NB4 (cell line): ENCODE measurements around the gene RAD17.
"Not testable (repeated sequence)": the region's sequence is repeated elsewhere in the genome, so short reads cannot be mapped to it uniquely, and the experiment has no call there.

Source experiments
- DNase-seq: peaks from one replicate; pipeline ENCODE4 v3.0.0; 2010; ENCODE audit warnings: low read depth
- H3K4me3 ChIP-seq: one replicate; pipeline ENCODE4 v1.5.1; 2011; ENCODE audit warnings: mild to moderate bottlenecking, low read depth, low read length, moderate library complexity
- MYC ChIP-seq: IDR thresholded peaks from 2 replicates; pipeline ENCODE4 v1.6.1; 2011; ENCODE audit warnings: low read depth, low read length
- POLR2A ChIP-seq: IDR thresholded peaks from 2 replicates; pipeline ENCODE4 v1.6.1; 2011; ENCODE audit warnings: mild to moderate bottlenecking; ENCODE audit not compliant: insufficient read length; ENCODE audit errors: extremely low read depth
- TF ChIP-seq, protein P1 (sequence below): IDR thresholded peaks from 2 replicates; pipeline ENCODE4 v1.6.1; 2011; ENCODE audit warnings: low read depth, low read length
- TF ChIP-seq, protein P2 (sequence below): IDR thresholded peaks from one replicate; pipeline ENCODE4 v1.5.1; 2012; ENCODE audit warnings: low read depth, low read length

Gene RAD17

DNA sequence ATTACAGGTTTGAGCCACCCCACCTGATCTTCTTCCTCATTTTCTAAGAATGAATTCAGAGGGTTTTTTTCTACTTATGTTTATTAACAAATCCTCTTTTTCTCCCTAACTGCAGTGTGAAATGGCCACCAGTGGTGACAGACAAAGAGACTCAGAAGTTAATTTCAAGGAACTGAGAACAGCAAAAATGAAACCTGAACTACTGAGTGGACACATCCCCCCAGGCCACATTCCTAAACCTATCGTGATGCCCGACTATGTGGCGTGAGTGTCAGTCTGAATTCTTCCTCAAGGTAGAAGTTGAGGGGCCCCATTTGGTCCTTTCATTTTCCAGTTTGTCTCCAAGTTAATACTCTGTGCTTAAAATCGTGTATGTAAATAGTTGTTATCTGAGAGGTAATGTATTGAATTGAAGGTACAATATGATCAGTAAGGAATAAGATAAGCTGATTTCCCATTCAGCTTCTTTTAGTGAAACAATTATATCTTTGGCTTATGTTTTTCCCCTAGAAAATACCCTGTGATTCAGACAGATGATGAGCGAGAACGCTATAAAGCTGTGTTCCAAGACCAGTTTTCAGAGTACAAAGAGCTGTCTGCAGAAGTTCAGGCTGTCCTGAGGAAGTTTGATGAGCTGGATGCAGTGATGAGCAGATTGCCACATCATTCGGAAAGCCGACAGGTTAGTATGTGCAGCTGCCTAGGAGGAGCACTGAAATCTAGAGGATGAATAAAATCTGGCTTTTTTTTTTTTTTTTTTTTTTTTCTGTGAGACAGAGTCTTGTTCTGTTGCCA lies 63.0 kb downstream of the RAD17 start:
- DNase-seq: no peak
- no peak overlapping the region for H3K4me3 ChIP-seq
- no peak for TF ChIP-seq MYC
- TF ChIP-seq POLR2A: no peak
- TF ChIP-seq, protein P1, sequence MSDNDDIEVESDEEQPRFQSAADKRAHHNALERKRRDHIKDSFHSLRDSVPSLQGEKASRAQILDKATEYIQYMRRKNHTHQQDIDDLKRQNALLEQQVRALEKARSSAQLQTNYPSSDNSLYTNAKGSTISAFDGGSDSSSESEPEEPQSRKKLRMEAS: no peak
- TF ChIP-seq, protein P2, sequence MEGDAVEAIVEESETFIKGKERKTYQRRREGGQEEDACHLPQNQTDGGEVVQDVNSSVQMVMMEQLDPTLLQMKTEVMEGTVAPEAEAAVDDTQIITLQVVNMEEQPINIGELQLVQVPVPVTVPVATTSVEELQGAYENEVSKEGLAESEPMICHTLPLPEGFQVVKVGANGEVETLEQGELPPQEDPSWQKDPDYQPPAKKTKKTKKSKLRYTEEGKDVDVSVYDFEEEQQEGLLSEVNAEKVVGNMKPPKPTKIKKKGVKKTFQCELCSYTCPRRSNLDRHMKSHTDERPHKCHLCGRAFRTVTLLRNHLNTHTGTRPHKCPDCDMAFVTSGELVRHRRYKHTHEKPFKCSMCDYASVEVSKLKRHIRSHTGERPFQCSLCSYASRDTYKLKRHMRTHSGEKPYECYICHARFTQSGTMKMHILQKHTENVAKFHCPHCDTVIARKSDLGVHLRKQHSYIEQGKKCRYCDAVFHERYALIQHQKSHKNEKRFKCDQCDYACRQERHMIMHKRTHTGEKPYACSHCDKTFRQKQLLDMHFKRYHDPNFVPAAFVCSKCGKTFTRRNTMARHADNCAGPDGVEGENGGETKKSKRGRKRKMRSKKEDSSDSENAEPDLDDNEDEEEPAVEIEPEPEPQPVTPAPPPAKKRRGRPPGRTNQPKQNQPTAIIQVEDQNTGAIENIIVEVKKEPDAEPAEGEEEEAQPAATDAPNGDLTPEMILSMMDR: no peak

DNA sequence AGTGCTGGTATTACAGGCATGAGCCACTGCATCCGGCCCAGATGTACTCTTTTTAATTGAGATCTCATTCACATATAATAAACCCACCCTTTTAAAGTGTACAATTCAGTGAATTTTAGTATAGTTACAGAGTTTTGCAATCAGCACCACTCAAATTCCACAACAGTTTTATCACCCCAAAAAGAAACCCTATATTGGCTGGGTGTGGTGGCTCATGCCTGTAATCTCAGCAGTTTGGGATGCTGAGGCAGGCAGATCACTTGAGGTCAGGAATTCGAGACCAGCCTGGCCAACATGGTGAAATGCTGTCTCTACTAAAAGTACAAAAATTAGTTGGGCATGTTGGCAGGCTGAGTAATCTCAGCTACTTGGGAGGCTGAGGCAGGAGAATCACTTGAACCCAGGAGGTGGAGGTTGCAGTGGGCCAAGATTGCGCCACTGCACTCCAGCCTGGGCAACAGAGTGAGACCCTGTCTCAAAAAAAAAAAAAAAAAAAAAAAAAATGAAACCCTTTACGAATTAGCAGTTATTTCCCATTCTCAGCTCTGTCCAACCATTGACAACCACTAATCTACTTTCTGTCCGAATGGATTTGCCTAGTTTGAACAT lies 65.8 kb downstream of the RAD17 start:
- DNase-seq, H3K4me3 ChIP-seq: not testable (repeated sequence)

DNA sequence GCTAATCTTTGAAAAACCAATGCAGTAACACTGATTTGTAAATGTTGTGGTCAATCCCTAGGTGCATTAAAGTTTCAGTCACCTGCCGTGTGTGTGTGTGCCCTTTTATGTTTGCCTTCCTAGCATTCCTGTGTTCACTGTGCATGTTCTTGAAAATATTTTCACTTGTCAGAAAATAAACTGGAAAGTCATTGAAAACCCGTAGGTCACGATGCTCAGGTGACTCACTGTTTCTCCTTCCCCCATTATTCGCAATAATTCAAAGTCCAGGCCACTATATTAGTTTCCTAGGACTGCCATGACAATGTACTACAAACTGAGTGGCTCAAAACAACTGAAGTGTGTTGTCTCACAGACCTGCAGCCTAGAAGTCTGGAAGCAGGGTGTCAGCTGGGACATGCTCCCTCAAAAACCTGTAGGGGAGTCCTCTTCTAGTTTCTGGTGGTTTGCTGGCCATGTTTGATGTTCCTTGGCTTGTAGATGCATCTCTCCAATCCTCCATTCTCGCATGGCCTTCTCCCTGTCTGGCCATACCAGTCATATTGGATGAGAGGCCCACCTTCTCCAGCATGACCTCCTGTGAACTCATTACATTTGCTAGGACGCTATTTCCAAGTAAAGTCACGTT lies 74.6 kb downstream of the RAD17 start:
- no peak for DNase-seq
- H3K4me3 ChIP-seq: no peak overlapping the region
- no peak for TF ChIP-seq MYC

DNA sequence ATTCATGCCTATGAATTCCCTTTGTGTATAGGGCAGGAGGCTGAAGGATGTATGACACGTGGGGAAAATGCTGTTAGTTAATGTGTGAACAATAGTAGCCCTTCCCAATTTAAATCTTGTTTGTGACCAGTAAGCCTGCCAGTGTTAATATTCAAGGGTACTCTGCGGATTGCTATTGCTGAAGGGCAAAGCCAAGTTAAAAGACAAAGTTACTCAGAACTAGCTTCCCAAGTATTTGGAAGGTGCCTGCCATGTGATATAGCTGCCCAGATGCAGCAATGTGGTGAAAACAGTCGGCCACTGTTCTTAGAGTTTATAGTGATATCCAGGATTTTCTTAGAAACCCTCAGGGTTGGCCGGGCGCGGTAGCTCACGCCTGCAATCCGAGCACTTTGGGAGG lies 79.9 kb downstream of the RAD17 start:
- H3K4me3 ChIP-seq: no peak overlapping the region
- DNase-seq: no peak
- no peak for TF ChIP-seq POLR2A
- TF ChIP-seq, protein P1: no peak
- TF ChIP-seq MYC: no peak

DNA sequence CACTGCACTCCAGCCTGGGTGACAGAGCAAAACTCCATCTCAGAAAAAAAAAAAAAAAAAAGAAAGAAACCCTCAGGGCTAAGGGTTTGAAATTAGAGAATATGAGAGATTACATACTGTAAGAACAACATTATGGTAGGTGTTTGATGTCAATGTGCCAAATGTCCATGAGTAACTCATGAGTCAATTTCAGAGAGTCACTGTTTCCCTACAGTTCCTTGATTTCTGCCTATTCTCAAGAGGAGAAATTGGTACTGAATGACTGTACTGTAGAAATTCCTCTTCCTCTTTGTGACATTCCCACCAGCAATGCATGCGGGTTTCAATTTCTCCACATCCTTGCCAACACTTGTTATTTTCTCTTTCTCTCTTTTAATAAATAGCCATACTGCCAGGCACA lies 80.5 kb downstream of the RAD17 start:
- DNase-seq: no peak
- TF ChIP-seq POLR2A: no peak
- TF ChIP-seq, protein P2: no peak
- TF ChIP-seq, protein P1: no peak
- TF ChIP-seq MYC: no peak
- no peak overlapping the region for H3K4me3 ChIP-seq

DNA sequence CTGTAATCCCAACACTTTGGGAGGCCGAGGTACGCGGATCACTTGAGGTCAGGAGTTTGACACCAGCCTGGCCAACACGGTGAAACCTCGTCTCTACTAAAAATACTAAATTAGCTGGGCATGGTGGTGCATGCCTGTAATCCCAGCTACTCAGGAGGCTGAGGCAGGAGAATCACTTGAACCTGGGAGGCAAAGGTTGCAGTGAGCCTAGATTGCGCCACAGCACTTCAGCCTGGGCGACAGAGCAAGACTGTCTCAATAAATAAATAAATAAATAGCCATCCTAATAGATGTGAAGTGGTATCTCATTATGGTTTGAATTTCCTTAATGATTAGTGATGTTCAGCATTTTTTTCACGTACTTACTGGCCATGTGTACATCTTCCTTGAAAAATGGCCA lies 80.9 kb downstream of the RAD17 start:
- H3K4me3 ChIP-seq, DNase-seq: not testable (repeated sequence)

DNA sequence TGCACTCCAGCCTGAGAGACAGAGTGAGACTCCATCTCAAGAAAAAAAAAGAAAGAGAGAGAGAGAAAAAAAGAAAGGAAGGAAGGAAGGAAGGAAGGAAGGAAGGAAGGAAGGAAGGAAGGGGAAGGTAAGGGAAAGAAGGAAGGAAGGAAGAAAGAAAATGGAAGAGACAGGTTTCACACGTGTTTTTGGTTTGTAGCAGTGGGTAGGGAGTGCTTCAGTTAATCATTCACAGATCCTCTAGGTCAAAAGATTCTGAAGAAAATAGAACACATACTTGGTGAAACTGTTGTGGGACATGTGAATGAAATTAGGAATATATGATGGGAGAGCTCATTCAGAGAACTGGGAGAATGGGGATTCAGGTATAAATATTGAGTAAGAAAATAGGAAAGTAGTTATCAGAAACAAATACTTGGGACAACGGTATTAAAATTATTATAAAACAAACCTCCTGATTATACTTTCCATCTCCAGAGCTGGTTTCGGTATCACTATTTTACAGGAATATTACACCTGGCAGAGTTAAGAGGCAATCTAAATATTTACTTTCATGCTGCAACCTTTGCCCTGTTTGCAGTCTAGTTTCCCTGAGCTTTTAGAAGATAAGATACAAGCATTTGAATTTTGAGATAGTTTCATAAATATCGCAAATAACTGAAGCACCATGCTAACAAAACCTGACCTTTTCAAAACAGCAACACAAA lies 82.5 kb downstream of the RAD17 start:
- TF ChIP-seq POLR2A (no peak), MYC (no peak)
- TF ChIP-seq, protein P1: no peak
- TF ChIP-seq, protein P2: no peak
- no peak for DNase-seq
- no peak overlapping the region for H3K4me3 ChIP-seq

DNA sequence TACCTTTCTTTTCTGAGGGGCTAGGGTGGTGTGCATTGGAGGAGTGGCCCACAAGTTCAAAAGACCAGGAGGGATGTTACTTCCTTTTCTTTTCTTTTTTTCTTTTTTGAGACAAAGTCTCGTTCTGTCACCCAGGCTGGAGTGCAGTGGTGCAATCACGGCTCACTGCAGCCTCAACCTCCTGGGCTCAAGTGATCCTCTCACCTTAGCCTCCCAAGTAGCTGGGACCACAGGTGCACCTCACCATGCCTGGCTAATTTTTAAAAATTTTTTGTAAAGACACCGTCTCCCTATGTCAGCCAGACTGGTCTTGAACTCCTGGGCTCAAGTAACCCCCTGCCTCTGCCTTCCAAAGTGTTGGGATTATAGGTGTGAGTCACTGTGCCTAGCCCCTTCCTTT lies 83.9 kb downstream of the RAD17 start:
- H3K4me3 ChIP-seq, DNase-seq: not testable (repeated sequence)
